ENCODE measurements around the gene MAP3K1.
A peak's percentile ranks its signal among the peaks of the same experiment; 100 is the strongest.

MAP3K1 gene

DNA sequence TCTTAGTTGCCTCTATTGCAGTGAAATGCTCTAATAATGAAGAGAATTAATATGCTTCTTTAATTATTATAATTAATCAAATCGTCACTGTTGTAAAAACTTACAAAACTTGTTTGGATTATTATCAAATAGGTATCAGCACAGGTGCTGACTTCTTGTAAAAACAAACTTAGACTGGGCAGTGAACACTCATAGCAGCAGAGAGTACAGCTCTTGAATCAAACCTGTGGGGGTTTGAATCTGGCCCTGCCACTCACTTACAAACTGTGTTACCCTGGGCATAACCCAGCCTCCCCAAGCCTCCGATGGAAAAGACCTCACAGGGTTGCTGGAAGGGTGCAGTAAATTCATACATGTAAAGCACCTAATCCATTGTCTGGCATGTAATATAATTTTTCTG is 35.1 kb downstream of the MAP3K1 start:
- Histone ChIP-seq H3K27me3 (ENCODE audit: low read depth, low read length) (no peaks in the 10 kb centered on the region), H3K9ac (ENCODE audit: low read length) (no peak overlapping the region), H3K4me1 (ENCODE audit: low read length) (peaks cover 38% of the 10 kb centered on the region), H3K4me2 (ENCODE audit: low read length) (no peak overlapping the region), H4K20me1 (ENCODE audit: insufficient read depth, low read length) (peaks cover 98% of the 10 kb centered on the region), H3K79me2 (ENCODE audit: low read length) (peaks cover 100% of the 10 kb centered on the region), H3K4me3 (ENCODE audit: low read length) (no peak overlapping the region), H3K36me3 (replicated peaks; ENCODE audit: low read depth, low read length) (no peaks in the 10 kb centered on the region), H3K9me3 (ENCODE audit: insufficient read depth, low read length) (no peaks in the 10 kb centered on the region), H2AFZ (ENCODE audit: low read depth, low read length) (no peak overlapping the region), H3K27ac (ENCODE audit: low read length) (no peak overlapping the region)
- TF ChIP-seq EZH2phosphoT487 (IDR thresholded peaks at IDR 0.05; ENCODE audit: low read depth) = no peak
- TF ChIP-seq, protein P1, sequence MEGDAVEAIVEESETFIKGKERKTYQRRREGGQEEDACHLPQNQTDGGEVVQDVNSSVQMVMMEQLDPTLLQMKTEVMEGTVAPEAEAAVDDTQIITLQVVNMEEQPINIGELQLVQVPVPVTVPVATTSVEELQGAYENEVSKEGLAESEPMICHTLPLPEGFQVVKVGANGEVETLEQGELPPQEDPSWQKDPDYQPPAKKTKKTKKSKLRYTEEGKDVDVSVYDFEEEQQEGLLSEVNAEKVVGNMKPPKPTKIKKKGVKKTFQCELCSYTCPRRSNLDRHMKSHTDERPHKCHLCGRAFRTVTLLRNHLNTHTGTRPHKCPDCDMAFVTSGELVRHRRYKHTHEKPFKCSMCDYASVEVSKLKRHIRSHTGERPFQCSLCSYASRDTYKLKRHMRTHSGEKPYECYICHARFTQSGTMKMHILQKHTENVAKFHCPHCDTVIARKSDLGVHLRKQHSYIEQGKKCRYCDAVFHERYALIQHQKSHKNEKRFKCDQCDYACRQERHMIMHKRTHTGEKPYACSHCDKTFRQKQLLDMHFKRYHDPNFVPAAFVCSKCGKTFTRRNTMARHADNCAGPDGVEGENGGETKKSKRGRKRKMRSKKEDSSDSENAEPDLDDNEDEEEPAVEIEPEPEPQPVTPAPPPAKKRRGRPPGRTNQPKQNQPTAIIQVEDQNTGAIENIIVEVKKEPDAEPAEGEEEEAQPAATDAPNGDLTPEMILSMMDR (IDR thresholded peaks at IDR 0.05; ENCODE audit: low read depth, low read length) = no peak

- Histone ChIP-seq H3K27ac (ENCODE audit: low read length) (no peak overlapping the region), H3K4me1 (ENCODE audit: low read length) (peaks cover 39% of the 10 kb centered on the region), H3K4me3 (ENCODE audit: low read length) (no peak overlapping the region), H3K79me2 (ENCODE audit: low read length) (peaks cover 100% of the 10 kb centered on the region), H4K20me1 (ENCODE audit: insufficient read depth, low read length) (peaks cover 98% of the 10 kb centered on the region), H3K36me3 (replicated peaks; ENCODE audit: low read depth, low read length) (no peaks in the 10 kb centered on the region), H3K9ac (ENCODE audit: low read length) (no peak overlapping the region), H3K9me3 (ENCODE audit: insufficient read depth, low read length) (no peaks in the 10 kb centered on the region), H3K4me2 (ENCODE audit: low read length) (no peak overlapping the region), H2AFZ (ENCODE audit: low read depth, low read length) (no peak overlapping the region), H3K27me3 (ENCODE audit: low read depth, low read length) (no peaks in the 10 kb centered on the region)
- TF ChIP-seq, protein P1 (IDR thresholded peaks at IDR 0.05; ENCODE audit: low read depth, low read length) = no peak
- no peak for TF ChIP-seq EZH2phosphoT487 (IDR thresholded peaks at IDR 0.05; ENCODE audit: low read depth)
Measured at GRCh38 chr5:56851258-56851941, 36.1 kb downstream of the MAP3K1 start.

GRCh38 chr5:56852228-56853000 is 37.1 kb downstream of the MAP3K1 start:
- TF ChIP-seq, protein P1 (IDR thresholded peaks at IDR 0.05; ENCODE audit: low read depth, low read length) = no peak
- TF ChIP-seq EZH2phosphoT487 (IDR thresholded peaks at IDR 0.05; ENCODE audit: low read depth) = no peak
- H3K27me3 ChIP-seq (ENCODE audit: low read depth, low read length) = no peaks in the 10 kb centered on the region
- H2AFZ ChIP-seq (ENCODE audit: low read depth, low read length) = no peak overlapping the region
- no peak overlapping the region for H3K4me3 ChIP-seq (ENCODE audit: low read length)
- H3K27ac ChIP-seq (ENCODE audit: low read length) = no peak overlapping the region
- H3K9me3 ChIP-seq (ENCODE audit: insufficient read depth, low read length) = no peaks in the 10 kb centered on the region
- H3K36me3 ChIP-seq (replicated peaks; ENCODE audit: low read depth, low read length) = peaks cover 2% of the 10 kb centered on the region
- no peak overlapping the region for H3K9ac ChIP-seq (ENCODE audit: low read length)
- peak overlapping the region; percentile 19; the same call in 1 of the 2 replicates for H3K4me2 ChIP-seq (ENCODE audit: low read length)
- peaks cover 99% of the 10 kb centered on the region for H3K79me2 ChIP-seq (ENCODE audit: low read length)
- H4K20me1 ChIP-seq (ENCODE audit: insufficient read depth, low read length) = peaks cover 95% of the 10 kb centered on the region
- peaks cover 39% of the 10 kb centered on the region for H3K4me1 ChIP-seq (ENCODE audit: low read length)

- H3K9ac ChIP-seq (ENCODE audit: low read length) = no peak overlapping the region
- peaks cover 14% of the 10 kb centered on the region for H3K36me3 ChIP-seq (replicated peaks; ENCODE audit: low read depth, low read length)
- H3K27me3 ChIP-seq (ENCODE audit: low read depth, low read length) = no peaks in the 10 kb centered on the region
- no peak overlapping the region for H3K27ac ChIP-seq (ENCODE audit: low read length)
- H3K9me3 ChIP-seq (ENCODE audit: insufficient read depth, low read length) = no peaks in the 10 kb centered on the region
- H4K20me1 ChIP-seq (ENCODE audit: insufficient read depth, low read length) = peaks cover 88% of the 10 kb centered on the region
- no peak overlapping the region for H3K4me3 ChIP-seq (ENCODE audit: low read length)
- TF ChIP-seq EZH2phosphoT487 (IDR thresholded peaks at IDR 0.05; ENCODE audit: low read depth) = no peak
- TF ChIP-seq, protein P1 (IDR thresholded peaks at IDR 0.05; ENCODE audit: low read depth, low read length) = no peak
- peaks cover 99% of the 10 kb centered on the region for H3K79me2 ChIP-seq (ENCODE audit: low read length)
- H2AFZ ChIP-seq (ENCODE audit: low read depth, low read length) = no peak overlapping the region
- peak overlapping the region; percentile 47 for H3K4me2 ChIP-seq (ENCODE audit: low read length)
- peaks cover 39% of the 10 kb centered on the region for H3K4me1 ChIP-seq (ENCODE audit: low read length)
Measured at GRCh38 chr5:56853698-56854097, 38.3 kb downstream of the MAP3K1 start.

All from OCI-LY3 (cell line).